HS-5 (cell line): Measurements from ENCODE around the gene NIPAL3.
"Not testable (repeated sequence)": the region's sequence is repeated elsewhere in the genome, so short reads cannot be mapped to it uniquely, and the experiment has no call there.

Experiments
- DNase-seq: peaks from one replicate; pipeline ENCODE4 v3.0.0-alpha.2; 2012; ENCODE audit warnings: low read depth

Gene NIPAL3

DNA sequence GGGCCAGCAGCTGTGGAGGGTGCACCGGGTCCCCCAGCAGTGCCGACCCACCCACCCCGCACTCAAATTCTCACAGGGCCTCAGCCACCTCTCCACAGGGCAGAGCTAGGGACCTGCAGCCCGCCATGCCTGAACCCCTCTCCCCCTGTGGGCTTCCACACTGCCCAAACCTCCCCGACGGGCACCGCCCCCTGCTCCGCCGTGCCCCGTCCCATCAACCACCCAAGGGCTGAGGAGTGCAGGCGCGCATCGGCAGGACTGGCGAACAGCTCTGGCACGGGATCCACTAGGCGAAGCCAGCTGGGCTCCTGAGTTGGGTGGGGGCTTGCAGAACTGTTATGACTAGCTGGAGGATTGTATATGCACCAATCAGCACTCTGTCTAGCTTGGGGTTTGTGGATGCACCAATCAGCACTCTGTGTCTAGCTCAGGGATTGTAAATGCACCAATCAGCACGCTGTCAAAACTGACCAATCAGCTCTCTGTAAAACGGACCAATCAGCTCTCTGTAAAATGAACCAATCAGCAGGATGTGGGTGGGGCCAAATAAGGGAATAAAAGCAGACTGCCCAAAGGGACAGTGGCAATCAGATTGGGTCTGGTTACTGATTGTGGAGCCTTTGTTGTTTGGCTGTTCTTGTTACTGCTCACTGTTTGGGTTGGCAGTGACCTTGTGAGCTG lies 74.6 kb downstream of the NIPAL3 start:
- no peak for DNase-seq

DNA sequence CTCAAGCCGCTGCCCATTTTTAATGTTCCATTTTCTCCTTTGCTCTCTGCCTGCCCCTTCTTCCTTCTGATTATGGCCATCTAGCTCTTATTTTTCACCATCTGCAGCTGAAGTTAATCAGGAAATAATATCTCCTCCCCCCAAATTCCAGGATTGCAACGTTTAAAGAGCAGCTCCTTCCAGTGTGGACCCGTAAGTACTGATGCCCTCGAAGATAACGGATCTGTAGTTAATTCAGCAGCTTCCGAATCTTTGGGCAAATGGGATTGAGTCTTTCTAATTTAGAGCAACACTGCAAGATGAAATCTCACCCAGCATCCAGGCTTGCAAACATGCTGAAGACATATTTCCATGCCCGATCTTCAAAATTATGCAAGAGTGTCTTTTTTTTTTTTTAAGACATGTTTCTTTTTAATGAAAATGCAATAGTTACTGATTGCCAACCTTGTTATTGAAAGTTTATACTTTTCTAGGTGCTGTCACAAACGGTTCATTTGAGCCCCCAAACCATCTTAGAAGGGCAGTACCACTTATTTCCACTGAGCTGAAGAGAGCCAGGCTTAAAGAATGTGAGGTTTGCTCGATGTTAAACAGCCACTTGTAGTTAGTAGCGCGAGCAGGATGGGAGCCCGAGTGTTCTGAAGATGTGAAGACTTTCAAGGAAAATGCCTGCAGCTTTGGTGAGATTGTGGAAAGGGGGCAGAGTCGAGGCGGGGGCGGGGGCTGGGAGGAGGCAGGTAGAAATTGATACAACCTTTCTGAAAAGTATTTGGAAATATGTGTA lies 76.2 kb downstream of the NIPAL3 start:
- DNase-seq = no peak

GRCh38 chr1:24492935-24493334 lies 77.3 kb downstream of the NIPAL3 start:
- not testable (repeated sequence) for DNase-seq

DNA sequence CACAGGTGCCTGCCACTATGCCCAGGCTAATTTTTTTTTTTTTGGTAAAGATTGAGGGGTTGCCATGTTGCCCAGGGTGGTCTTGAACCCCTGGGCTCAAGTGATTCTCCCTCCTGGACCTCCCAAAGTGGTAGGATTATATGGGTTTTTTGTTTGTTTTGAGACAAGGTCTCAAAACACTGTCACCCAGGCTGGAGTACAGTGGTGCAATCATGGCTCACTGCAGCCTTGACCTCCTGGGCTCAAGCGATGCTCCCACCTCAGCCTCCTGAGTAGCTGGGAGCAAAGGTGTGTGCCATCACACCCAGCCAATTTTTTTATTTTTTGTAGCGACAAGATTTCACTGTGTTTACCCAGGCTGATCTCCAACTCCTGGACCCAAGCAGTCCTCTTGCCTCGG lies 78.2 kb downstream of the NIPAL3 start:
- no peak for DNase-seq

GRCh38 chr1:24498589-24498988 lies 83.0 kb downstream of the NIPAL3 start:
- no peak for DNase-seq

DNA sequence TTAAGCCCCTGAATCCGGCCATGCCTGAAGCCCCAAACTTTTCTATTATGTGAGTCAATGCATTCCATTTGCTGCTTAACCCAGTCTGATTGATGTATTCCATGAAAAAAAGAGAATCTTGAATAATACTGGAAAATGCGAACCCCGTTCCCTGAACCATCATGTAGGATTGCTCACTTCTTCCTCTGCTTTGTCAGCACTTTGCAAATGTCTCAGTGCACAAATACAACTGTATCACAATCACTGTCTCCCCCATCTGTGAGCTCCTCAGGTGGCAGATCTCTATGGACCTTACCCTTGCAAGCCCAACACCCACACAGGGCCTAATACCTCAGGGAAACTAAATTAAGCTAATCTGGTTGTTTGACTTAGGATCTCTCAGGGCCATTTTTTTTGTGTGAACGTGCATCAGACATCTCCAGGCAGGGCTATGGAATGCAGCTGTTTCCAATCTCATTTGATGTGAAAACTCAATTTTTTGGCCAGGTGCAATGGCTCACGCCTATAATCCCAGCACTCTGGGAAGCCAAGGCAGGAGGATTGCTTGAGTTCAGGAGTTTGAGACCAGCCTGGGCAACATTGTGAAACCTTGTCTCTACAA lies 84.9 kb downstream of the NIPAL3 start:
- DNase-seq = no peak

DNA sequence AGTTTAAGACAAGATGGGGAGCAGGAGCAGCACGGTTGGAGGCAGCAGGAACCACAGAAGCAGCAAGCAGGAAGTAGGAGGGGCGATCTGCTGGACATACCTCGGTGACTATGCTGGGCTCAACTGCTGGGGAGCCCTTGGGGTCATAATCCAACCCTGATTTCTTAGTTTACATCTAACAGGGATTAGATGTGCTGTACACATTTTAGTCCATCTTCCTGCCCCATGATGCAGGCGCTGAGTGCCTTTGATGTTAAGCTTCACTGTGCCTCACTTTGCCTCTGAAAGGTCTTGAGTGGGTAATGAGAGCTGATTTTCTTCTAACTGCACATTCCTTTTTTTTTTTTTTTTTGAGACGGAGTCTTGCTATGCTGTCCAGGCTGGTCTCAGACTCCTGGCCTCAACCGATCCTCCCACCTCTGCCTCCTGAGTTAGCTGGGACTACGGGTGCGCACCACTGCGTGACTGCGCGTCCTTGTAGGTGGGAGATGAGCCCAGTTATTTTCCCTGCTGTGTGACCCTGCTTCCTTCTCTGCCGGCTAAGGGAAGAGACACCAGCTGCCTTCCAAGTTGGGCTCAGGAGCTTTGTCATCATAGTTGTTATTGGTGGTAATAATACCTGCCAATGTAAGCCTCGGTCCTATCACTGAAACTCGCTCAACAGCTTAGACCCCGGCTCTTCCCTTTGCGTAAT lies 85.9 kb downstream of the NIPAL3 start:
- DNase-seq = no peak

DNA sequence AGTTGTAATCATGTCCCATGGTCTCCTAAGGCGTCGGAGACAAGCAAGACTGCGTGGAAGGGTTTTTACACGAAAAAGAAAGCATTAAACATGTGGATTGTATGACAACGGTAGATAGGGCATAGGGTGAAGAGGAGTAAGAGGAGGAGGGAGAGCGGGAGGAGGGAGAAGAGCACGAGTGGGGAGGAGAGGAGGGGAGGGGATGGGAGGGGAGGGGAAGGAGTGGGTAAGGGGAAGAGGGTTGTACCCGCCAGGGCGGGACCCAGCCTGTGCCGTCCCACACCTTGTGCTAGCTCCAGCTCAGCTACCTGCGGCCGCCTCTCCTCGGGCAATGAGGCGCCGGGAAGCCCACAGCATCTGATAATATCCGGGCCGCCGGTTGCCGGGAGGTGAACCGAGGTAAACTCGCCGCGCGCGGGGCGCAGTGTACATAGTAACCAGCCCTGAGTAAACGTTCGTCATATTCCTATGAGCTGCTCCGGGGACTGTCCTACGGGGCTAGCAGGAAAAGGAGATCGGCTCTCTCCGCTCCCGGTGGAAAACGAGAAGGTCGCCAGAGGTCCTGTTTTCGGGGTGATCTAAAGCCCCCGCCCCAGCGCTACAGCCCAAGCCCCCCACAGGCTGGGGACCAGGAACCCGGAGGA lies 86.6 kb downstream of the NIPAL3 start:
- peak; percentile 29 for DNase-seq

- DNase-seq = peak; percentile 53
These were observed 87.1 kb downstream of the NIPAL3 start, which contains the start of gene RCAN3 for GRCh38 chr1:24502709-24503058. Gene RCAN3, plus strand, starts transcription at chr1:24502836. Its CDS starts 11,537 bp downstream, at chr1:24514373.

- no peak for DNase-seq
These were observed 87.6 kb downstream of the NIPAL3 start for GRCh38 chr1:24503059-24503751.

- DNase-seq = no peak
These were observed 88.4 kb downstream of the NIPAL3 start for GRCh38 chr1:24503870-24504523.

- no peak for DNase-seq
These were observed 89.0 kb downstream of the NIPAL3 start for GRCh38 chr1:24504560-24504959.

DNA sequence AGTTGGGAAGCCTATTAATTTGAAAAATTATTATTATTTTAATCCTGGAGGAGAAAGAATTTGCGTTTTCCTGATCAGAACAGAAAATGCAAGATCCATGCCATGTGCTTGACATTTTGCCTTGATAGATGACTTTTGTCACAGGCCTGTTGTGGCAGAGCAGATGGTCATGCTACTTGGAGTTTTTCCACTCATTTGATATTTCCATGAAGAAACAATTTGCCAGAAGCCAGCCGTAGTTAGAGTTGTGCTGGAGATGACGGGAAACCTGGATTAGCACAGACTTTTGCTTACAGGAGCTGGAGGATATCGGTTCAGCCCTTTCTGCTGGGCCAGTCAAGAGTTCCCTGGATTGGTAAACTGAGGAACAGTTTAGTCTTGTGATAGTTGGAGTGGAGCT lies 90.2 kb downstream of the NIPAL3 start:
- no peak for DNase-seq

GRCh38 chr1:24506691-24507381 lies 91.2 kb downstream of the NIPAL3 start:
- DNase-seq = no peak

DNA sequence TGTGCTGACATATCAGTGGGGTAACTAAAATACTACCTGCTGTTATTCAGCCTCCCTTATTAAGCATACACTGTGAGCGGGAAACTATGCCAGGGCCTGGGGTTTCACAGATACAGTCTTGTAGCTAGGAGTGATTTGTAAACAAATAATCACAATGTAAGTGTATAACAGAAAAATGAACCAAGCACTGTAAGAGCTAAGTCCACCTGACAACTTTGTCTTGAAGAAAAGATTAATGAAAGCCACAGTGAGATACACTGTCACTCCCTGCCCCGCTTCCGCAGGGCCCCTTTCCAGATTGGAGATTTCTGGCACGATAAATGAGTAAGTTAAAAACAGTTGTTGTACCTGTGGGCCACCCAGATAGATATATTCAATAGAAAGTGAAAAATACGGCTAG lies 91.8 kb downstream of the NIPAL3 start:
- no peak for DNase-seq

DNA sequence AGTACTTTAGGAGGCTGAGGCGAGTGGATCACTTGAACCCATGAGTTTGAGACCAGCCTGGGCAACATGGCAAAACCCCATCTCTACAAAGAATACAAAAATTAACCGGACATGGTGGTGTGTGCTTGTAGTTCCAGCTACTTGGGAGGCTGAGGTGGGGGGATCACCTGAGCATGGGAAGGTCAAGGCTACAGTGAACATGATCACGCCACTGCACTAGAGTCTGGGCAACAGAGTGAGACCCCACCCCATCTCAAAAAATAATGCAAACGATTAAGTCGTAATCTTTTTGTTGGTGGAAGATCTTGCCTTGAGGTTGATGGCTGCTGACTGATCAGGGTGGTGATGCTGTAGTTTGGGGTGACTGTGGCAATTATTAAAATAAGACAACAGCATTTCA lies 93.3 kb downstream of the NIPAL3 start:
- DNase-seq = no peak

- no peak for DNase-seq
These were observed 98.1 kb downstream of the NIPAL3 start for GRCh38 chr1:24513706-24514105.

DNA sequence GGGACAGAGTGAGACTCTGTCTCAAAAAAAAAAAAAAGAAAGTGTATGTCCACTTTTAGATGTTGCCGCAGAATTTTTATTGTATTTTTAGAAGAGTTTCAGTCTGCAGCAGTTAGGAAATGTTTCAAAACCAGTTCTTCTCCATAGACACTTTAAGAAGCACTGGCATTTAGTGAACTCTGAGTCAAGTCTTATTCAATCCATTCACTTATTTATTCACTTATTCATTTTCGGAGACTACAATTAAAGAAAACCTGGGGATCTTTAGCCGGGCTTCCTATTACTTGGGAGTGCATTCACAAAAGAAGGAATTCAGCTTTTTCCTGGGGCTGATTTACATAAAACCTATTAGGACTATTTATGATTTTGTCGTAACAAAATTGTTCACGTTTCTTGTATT lies 99.3 kb downstream of the NIPAL3 start:
- no peak for DNase-seq

DNA sequence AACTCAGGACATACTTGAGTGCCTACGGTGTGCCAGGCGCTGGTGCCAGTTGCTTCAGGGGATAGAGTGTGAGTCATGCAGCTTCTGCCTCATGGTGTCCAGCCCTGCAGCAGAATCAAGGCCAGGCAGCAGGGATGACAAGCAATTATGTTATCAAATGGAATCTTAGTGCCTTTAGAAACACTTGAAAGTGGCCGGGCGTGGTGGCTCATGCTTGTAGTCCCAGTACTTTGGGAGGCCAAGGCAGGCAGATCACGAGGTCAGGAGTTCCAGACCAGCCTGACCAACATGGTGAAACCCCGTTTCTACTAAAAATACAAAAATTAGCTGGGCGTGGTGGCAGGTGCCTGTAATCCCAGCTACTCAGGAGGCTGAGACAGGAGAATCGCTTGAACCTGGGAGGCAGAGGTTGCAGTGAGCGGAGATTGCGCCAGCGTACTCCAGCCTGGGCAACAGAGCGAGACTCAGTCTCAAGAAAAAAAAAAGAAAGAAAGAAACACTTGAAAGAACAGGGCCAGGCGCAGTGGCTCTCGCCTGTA lies 100.1 kb downstream of the NIPAL3 start:
- not testable (repeated sequence) for DNase-seq

- no peak for DNase-seq
These were observed 100.9 kb downstream of the NIPAL3 start for GRCh38 chr1:24516506-24516905.
